IMR-90 (cell line): ENCODE measurements around the gene POLR3E. TPM values are rescaled to one million over a fixed set of nuclear protein-coding genes. Genes with fewer than 3 reads are reported as not detected.
A peak's percentile ranks its signal among the peaks of the same experiment; 100 is the strongest.
"Not testable (repeated sequence)": the region's sequence is repeated elsewhere in the genome, so short reads cannot be mapped to it uniquely, and the experiment has no call there.

Source experiments
- ATAC-seq: fragments of 200-7000 bp; cut with Tn5 transposase; 2 replicates; pipeline ENCODE4 v1.9.1; 2020; ENCODE audit warnings: low read depth, mild to moderate bottlenecking, moderate library complexity
- BruUV-seq: library from RNA; stranded (reverse); fragments of 400-500 nt; replicated peaks from 2 replicates; lab custom pipeline; 2021; lab: Mats Ljungman, UMichigan
- CTCF ChIA-PET: fragments of 300-600 bp; formaldehyde crosslinking; extraction: SDS; loops from one replicate; lab custom pipeline; 2021; ENCODE audit warnings: antibody characterized with exemption; lab: Yijun Ruan, JAX
- POLR2A ChIA-PET: fragments of 300-600 bp; sonication (Branson Sonifier 250); formaldehyde crosslinking; loops from one replicate; lab custom pipeline; 2022; ENCODE audit warnings: antibody characterized with exemption; ENCODE audit not compliant: unreplicated experiment; lab: Charles Lee
- DNase-seq: peaks from one replicate; pipeline ENCODE4 v3.0.0; 2013
- H2AFZ ChIP-seq: replicated peaks from 2 replicates; pipeline ENCODE3; 2013; ENCODE audit warnings: low read length, mild to moderate bottlenecking; ENCODE audit not compliant: poor library complexity
- H2AK5ac ChIP-seq: 2 replicates; pipeline ENCODE4 v1.6.1; 2013; ENCODE audit warnings: low read depth, low read length, inconsistent platforms
- H2AK9ac ChIP-seq: replicated peaks from 2 replicates; pipeline ENCODE3; 2013; ENCODE audit warnings: mild to moderate bottlenecking, low read depth, low read length, moderate library complexity; ENCODE audit not compliant: poor library complexity
- H2BK120ac ChIP-seq: 2 replicates; pipeline ENCODE4 v1.6.1; 2013; ENCODE audit warnings: low read depth, low read length, inconsistent platforms
- H2BK15ac ChIP-seq: 3 replicates; pipeline ENCODE4 v1.6.1; 2013; ENCODE audit warnings: low read depth, low read length, inconsistent platforms
- H2BK20ac ChIP-seq: 2 replicates; pipeline ENCODE4 v1.6.1; 2013; ENCODE audit warnings: low read depth, mild to moderate bottlenecking, inconsistent platforms, low read length, moderate library complexity
- H2BK5ac ChIP-seq: 2 replicates; pipeline ENCODE4 v1.6.1; 2013; ENCODE audit warnings: mild to moderate bottlenecking, low read depth, low read length, inconsistent platforms; ENCODE audit not compliant: poor library complexity, severe bottlenecking
- H3K14ac ChIP-seq: replicated peaks from 2 replicates; pipeline ENCODE4 v1.6.1; 2013; ENCODE audit warnings: low read depth, low read length, inconsistent platforms
- H3K18ac ChIP-seq: 2 replicates; pipeline ENCODE4 v1.6.1; 2013; ENCODE audit warnings: low read depth, low read length, control low read depth
- H3K23ac ChIP-seq: 2 replicates; pipeline ENCODE4 v1.6.1; 2013; ENCODE audit warnings: low read depth, low read length, inconsistent platforms
- H3K27ac ChIP-seq: 2 replicates; pipeline ENCODE4 v1.5.1; 2013; ENCODE audit warnings: mild to moderate bottlenecking, control low read depth, low read length; ENCODE audit not compliant: insufficient read depth
- H3K27me3 ChIP-seq: 2 replicates; pipeline ENCODE4 v1.6.1; 2013; ENCODE audit warnings: low read length; ENCODE audit not compliant: control insufficient read depth, insufficient read depth
- H3K36me3 ChIP-seq: 2 replicates; pipeline ENCODE4 v1.6.1; 2013; ENCODE audit warnings: low read length, mixed read lengths; ENCODE audit not compliant: control insufficient read depth, insufficient read depth
- H3K4ac ChIP-seq: 2 replicates; pipeline ENCODE4 v1.6.1; 2013; ENCODE audit warnings: low read depth, low read length, inconsistent platforms
- H3K4me1 ChIP-seq: 2 replicates; pipeline ENCODE4 v1.6.1; 2013; ENCODE audit warnings: low read length, mixed read lengths; ENCODE audit not compliant: control insufficient read depth, insufficient read depth
- H3K4me2 ChIP-seq: 2 replicates; pipeline ENCODE4 v1.6.1; 2013; ENCODE audit warnings: low read depth, mild to moderate bottlenecking, control low read depth, low read length, moderate library complexity
- H3K4me3 ChIP-seq: 2 replicates; pipeline ENCODE4 v1.5.1; 2013; ENCODE audit warnings: low read depth, mild to moderate bottlenecking, control low read depth, low read length, moderate library complexity; ENCODE audit not compliant: insufficient read depth
- H3K56ac ChIP-seq: 2 replicates; pipeline ENCODE4 v1.6.1; 2013; ENCODE audit warnings: low read length, inconsistent platforms; ENCODE audit not compliant: insufficient read depth; ENCODE audit errors: extremely low read depth
- H3K79me1 ChIP-seq, 2 experiments: 2 replicates each; pipeline ENCODE4 v1.6.1; 2013; ENCODE audit warnings: low read length in 2 of 2, inconsistent platforms in 1 of 2, low read depth in 1 of 2
- H3K9ac ChIP-seq: 2 replicates; pipeline ENCODE4 v1.6.1; 2013; ENCODE audit warnings: low read depth, low read length, control low read depth
- H3K9me1 ChIP-seq: 2 replicates; pipeline ENCODE4 v1.6.1; 2013; ENCODE audit warnings: low read length, inconsistent platforms; ENCODE audit not compliant: insufficient read depth
- H3K9me3 ChIP-seq: 2 replicates; pipeline ENCODE4 v1.6.1; 2013; ENCODE audit warnings: low read length; ENCODE audit not compliant: control insufficient read depth, insufficient read depth
- H4K20me1 ChIP-seq: 2 replicates; pipeline ENCODE4 v1.6.1; 2013; ENCODE audit warnings: low read length, inconsistent platforms; ENCODE audit not compliant: insufficient read depth
- H4K5ac ChIP-seq: 2 replicates; pipeline ENCODE4 v1.6.1; 2013; ENCODE audit warnings: mild to moderate bottlenecking, low read depth, low read length, control low read depth
- H4K8ac ChIP-seq, 2 experiments: 2 replicates each; pipeline ENCODE4 v1.6.1; 2013; ENCODE audit warnings: low read depth in 2 of 2, low read length in 2 of 2, control low read depth in 1 of 2, inconsistent platforms in 1 of 2
- H4K91ac ChIP-seq: 2 replicates; pipeline ENCODE4 v1.6.1; 2013; ENCODE audit warnings: low read depth, low read length, inconsistent platforms; ENCODE audit not compliant: insufficient read depth
- WGBS, 2 experiments: methylation state at CpG; one replicate each; pipeline versions ENCODE4 v1.1.5 to v1.1.7; 2013; ENCODE audit warnings: missing lambda C conversion rate in 2 of 2; ENCODE audit not compliant: insufficient read length in 1 of 2; ENCODE audit errors: extremely low coverage in 2 of 2; 5-methylcytosine and 5-hydroxymethylcytosine counted together
- dilution Hi-C: fragments of 300-500 bp; cut with HindIII; formaldehyde crosslinking; loops from one replicate; pipeline ENCODE4 v1.14.3; 2018; ENCODE audit warnings: low sequenced_read_pairs; ENCODE audit not compliant: unreplicated experiment
- in situ Hi-C: fragments of 300-500 bp; cut with MboI; formaldehyde crosslinking; loops from 3 replicates; pipeline ENCODE4 v1.14.3; 2019; ENCODE audit warnings: low sequenced_read_pairs, inconsistent platforms, mixed read lengths
- intact Hi-C: fragments of 100-400 bp; cut with micrococcal nuclease; formaldehyde crosslinking; loops from 2 replicates; pipeline ENCODE4 v1.10.0; 2022
- polyA plus RNA-seq, 3 experiments: library from polyadenylated mRNA; depleted of rRNA; stranded (reverse); fragments of >200 nt; gene quantifications; 2 replicates each; pipeline ENCODE4 v1.2.3, GENCODE V29; 2012; ENCODE audit warnings: low replicate concordance in 1 of 3
- total RNA-seq: library from RNA; depleted of rRNA; stranded (reverse); fragments of >200 nt; gene quantifications from 2 replicates; pipeline ENCODE4 v1.2.3, GENCODE V29; 2012

POLR3E gene
- total and polyA plus RNA-seq, 2 of the 4 experiments (the other 2 are of a cell fraction): 19.9 to 46.0 TPM

DNA sequence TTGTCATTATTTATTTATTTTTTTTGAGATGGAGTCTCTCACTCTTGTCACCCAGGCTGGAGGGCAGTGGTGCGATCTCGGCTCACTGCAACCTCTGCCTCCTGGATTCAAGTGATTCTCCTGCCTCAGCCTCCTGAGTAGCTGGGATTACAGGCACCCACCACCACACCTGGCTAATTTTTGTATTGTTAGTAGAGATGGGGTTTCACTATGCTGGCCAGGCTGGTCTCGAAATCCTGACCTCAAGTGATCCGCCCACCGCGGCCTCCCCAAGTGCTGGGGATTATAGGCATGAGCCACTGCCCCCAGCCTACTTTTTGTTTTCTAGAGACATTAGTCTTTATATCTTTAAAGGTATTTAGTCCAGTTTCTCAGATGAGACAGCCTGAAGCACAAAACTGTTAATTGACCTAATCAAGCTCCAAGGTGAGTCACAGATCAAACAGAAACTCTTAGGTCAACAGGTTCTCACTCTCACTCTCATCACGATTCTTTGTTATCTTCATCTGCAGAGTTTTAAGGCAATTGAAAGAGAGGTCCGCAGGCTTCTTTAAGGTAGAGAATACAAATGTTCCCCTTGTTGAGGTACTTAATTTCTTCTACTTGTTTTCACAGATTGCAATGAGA is 71.1 kb downstream of the POLR3E start:
- Histone ChIP-seq H4K8ac (peak overlapping the region; percentile 47 to 72; a peak in 1 of 4 replicates), H3K4me1 (peaks cover 20% of the 10 kb centered on the region), H4K20me1 (peaks cover 93% of the 10 kb centered on the region), H3K79me1 (peaks cover 16 to 69% of the 10 kb centered on the region in 2 experiments), H3K36me3 (peaks cover 30% of the 10 kb centered on the region), H3K9me1 (peaks cover 14% of the 10 kb centered on the region), H2BK5ac (peak overlapping the region; percentile 91), H3K27ac (peak overlapping the region; percentile 7; the same call in 1 of the 2 replicates), H2BK15ac (peak overlapping the region; percentile 23; the same call in 1 of the 3 replicates)
- H2BK20ac ChIP-seq, H3K14ac ChIP-seq, POLR2A ChIA-PET, H2BK120ac ChIP-seq, in situ Hi-C loops, H3K4ac ChIP-seq, DNase-seq, H3K9ac ChIP-seq, H3K9me3 ChIP-seq, H3K56ac ChIP-seq, H4K5ac ChIP-seq, H3K18ac ChIP-seq, H2AK9ac ChIP-seq, dilution Hi-C loops, H2AK5ac ChIP-seq, BruUV-seq, CTCF ChIA-PET, H3K23ac ChIP-seq, H3K4me2 ChIP-seq, H3K4me3 ChIP-seq, ATAC-seq, H2AFZ ChIP-seq, H3K27me3 ChIP-seq, intact Hi-C loops, H4K91ac ChIP-seq: not testable (repeated sequence)
- no CpG with 5 or more reads among the region's 8 CpGs for WGBS, 2 experiments
